ENCODE results near the gene ZRANB3. TPM values are rescaled to one million over a fixed set of nuclear protein-coding genes. Genes with fewer than 3 reads are reported as not detected.

The ZRANB3 gene
- total RNA-seq, 1 donor from 2014 or later, result 1.4 TPM

DNA sequence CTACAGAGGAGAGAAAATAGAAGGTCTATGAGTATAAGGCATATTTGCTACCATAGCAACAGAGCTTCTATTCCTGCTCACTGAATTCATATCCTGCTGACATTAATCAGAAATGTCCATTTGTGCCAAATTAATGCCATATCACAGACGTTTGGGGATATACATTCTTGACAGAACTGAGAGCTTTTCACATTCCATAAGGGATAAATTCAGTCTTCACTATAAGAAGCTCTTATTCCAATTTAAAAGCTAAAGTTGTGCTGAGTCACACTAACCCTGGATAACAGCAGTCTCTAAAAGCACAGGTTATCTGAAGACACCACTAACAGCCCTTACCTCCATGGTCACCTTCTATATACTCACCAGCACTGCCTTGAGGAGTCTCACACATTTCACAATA, 300.9 kb downstream of the ZRANB3 start:
- Histone ChIP-seq H3K4me1 (no peaks in the 10 kb centered on the region), H3K27me3 (ENCODE audit: low read depth) (no peaks in the 10 kb centered on the region), H3K27ac (replicated peaks) (no peak overlapping the region), H3K9me3 (replicated peaks) (peaks cover 25% of the 10 kb centered on the region), H3K4me3 (no peak overlapping the region), H3K36me3 (peaks cover 4% of the 10 kb centered on the region)
- intact Hi-C loops (cut with micrococcal nuclease), result no loop called here
- TF ChIP-seq, protein P1, sequence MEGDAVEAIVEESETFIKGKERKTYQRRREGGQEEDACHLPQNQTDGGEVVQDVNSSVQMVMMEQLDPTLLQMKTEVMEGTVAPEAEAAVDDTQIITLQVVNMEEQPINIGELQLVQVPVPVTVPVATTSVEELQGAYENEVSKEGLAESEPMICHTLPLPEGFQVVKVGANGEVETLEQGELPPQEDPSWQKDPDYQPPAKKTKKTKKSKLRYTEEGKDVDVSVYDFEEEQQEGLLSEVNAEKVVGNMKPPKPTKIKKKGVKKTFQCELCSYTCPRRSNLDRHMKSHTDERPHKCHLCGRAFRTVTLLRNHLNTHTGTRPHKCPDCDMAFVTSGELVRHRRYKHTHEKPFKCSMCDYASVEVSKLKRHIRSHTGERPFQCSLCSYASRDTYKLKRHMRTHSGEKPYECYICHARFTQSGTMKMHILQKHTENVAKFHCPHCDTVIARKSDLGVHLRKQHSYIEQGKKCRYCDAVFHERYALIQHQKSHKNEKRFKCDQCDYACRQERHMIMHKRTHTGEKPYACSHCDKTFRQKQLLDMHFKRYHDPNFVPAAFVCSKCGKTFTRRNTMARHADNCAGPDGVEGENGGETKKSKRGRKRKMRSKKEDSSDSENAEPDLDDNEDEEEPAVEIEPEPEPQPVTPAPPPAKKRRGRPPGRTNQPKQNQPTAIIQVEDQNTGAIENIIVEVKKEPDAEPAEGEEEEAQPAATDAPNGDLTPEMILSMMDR (IDR thresholded peaks at IDR 0.05; ENCODE audit: borderline replicate concordance), result no peak
- DNase-seq, result no peak

DNA sequence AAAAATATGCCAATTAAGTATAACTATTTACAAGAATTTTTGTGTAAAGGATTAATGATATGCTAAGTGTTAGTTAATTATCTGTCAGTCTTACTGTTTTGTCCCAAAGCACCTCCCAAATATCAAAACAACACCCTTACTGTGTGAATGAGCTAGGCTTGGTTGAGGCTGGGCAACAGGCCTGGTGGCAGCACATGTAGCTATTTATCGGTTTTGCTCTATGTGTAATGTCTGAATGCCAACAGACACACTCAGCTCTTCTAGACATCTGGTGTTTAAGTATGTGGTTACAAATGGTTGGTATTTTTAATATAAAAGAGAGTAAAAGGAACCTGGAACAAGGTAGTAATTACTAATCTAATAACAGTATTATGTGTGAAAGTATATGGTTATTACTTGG, 303.6 kb downstream of the ZRANB3 start:
- Histone ChIP-seq H3K4me1 (no peaks in the 10 kb centered on the region), H3K27me3 (ENCODE audit: low read depth) (no peaks in the 10 kb centered on the region), H3K9me3 (replicated peaks) (peaks cover 10% of the 10 kb centered on the region), H3K27ac (replicated peaks) (no peak overlapping the region), H3K4me3 (no peak overlapping the region), H3K36me3 (peaks cover 4% of the 10 kb centered on the region)
- intact Hi-C loops (cut with micrococcal nuclease), result no loop called here
- DNase-seq, result no peak
- TF ChIP-seq, protein P1 (IDR thresholded peaks at IDR 0.05; ENCODE audit: borderline replicate concordance), result no peak

DNA sequence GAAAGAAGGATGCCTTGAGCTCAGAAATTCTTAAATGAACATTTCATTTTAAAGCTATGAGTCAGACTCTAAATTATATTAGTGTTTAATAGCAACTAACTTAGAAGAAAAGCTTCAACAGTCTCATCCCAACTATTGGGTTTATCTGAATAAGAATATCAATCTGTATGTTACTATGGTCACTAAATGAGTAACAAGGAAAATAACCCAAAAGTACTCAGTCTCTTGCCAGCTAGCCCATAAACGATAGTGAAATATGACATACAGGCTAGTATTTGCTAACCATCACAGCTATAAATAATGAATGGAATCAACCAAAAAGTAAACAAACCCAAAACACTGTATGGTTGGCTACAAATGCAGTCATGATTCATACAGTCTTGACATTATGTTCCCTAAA, 304.1 kb downstream of the ZRANB3 start:
- Histone ChIP-seq H3K27me3 (ENCODE audit: low read depth) (no peaks in the 10 kb centered on the region), H3K27ac (replicated peaks) (no peak overlapping the region), H3K4me3 (no peak overlapping the region), H3K4me1 (no peaks in the 10 kb centered on the region), H3K36me3 (peaks cover 4% of the 10 kb centered on the region), H3K9me3 (replicated peaks) (peaks cover 6% of the 10 kb centered on the region)
- intact Hi-C loops (cut with micrococcal nuclease), result no loop called here
- DNase-seq, result no peak
- TF ChIP-seq, protein P1 (IDR thresholded peaks at IDR 0.05; ENCODE audit: borderline replicate concordance), result no peak

DNA sequence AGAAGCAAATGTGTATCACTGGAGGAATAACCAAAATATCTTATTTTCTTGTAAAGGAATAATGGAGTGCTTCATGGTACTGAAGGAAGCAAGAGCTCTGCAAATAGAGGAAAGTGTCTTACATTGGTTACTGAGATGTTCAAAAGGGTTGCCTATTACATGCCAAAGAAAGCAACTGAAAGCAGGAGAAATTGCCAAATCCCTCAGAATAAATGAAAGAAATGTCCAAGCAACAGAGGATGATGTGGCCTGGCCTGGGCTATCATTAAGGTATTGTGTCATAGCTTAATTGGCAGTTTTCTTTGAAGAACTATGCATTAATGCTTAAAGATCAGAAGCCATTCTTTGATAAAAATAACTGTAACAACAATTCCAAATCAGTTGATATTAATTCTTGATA, 305.2 kb downstream of the ZRANB3 start:
- no peaks in the 10 kb centered on the region for H3K9me3 ChIP-seq (replicated peaks)
- no peak overlapping the region for H3K27ac ChIP-seq (replicated peaks)
- intact Hi-C loops (cut with micrococcal nuclease), result no loop called here
- H3K4me3 ChIP-seq, result no peak overlapping the region
- TF ChIP-seq, protein P1 (IDR thresholded peaks at IDR 0.05; ENCODE audit: borderline replicate concordance), result no peak
- peaks cover 4% of the 10 kb centered on the region for H3K36me3 ChIP-seq
- DNase-seq, result no peak
- H3K27me3 ChIP-seq (ENCODE audit: low read depth), result no peaks in the 10 kb centered on the region
- H3K4me1 ChIP-seq, result no peaks in the 10 kb centered on the region

DNA sequence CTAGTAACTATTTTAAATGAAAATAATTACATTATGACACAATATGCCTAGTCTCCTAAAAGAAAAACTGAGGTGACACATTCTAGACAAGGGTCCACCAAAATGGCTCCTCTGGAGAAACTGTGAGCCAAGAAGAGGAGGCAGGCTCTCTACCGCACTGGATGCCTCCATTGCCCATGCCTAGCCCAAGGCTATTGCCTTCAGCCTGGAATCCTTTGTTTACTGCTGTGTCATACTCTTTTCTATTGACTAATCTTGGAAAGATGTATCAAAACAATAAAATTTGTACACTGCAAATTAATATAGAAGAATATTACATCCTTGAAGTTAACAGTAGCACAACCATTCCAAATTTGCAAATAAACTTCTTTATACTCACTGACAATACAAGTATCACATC, 311.8 kb downstream of the ZRANB3 start:
- TF ChIP-seq, protein P1 (IDR thresholded peaks at IDR 0.05; ENCODE audit: borderline replicate concordance), result no peak
- Histone ChIP-seq H3K27me3 (ENCODE audit: low read depth) (no peaks in the 10 kb centered on the region), H3K4me3 (no peak overlapping the region), H3K9me3 (replicated peaks) (no peaks in the 10 kb centered on the region), H3K27ac (replicated peaks) (no peak overlapping the region), H3K36me3 (no peaks in the 10 kb centered on the region), H3K4me1 (no peaks in the 10 kb centered on the region)
- intact Hi-C loops (cut with micrococcal nuclease), result no loop called here
- no peak for DNase-seq

DNA sequence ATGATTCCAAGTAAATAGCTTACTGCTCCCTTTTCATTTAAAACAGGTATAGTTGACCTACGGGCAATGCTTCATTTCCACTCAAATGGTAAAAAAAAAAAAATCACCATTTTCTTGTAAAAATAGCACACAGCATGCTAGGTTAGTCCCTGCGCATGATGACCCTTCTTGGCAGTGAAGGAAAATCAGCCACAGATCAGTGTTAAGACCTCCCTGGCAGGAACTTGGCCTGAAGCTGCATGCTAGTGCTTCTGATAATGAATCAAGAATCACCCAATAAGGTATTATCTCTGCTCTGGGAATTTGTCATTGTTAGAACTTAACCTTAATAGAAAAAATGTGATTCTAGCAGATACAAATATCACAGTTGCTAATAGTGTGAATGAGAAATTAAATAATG, 312.6 kb downstream of the ZRANB3 start:
- no peaks in the 10 kb centered on the region for H3K36me3 ChIP-seq
- no peaks in the 10 kb centered on the region for H3K27me3 ChIP-seq (ENCODE audit: low read depth)
- no peak overlapping the region for H3K27ac ChIP-seq (replicated peaks)
- TF ChIP-seq, protein P1 (IDR thresholded peaks at IDR 0.05; ENCODE audit: borderline replicate concordance), result no peak
- H3K4me1 ChIP-seq, result peaks cover 1% of the 10 kb centered on the region
- peaks cover 3% of the 10 kb centered on the region for H3K9me3 ChIP-seq (replicated peaks)
- no peak overlapping the region for H3K4me3 ChIP-seq
- no peak for DNase-seq
- intact Hi-C loops (cut with micrococcal nuclease), result no loop called here
